ENCODE measurements around the gene ESPN.
A peak's percentile ranks its signal among the peaks of the same experiment; 100 is the strongest.
"Not testable (repeated sequence)": the region's sequence is repeated elsewhere in the genome, so short reads cannot be mapped to it uniquely, and the experiment has no call there.

ESPN gene

GRCh38 chr1:6424619-6425593 is at the start of gene ESPN:
Gene ESPN, plus strand, starts transcription at chr1:6424776. Its CDS starts 180 bp downstream, at chr1:6424956.
- DNase-seq = no peak

- no peak for DNase-seq
Observed at GRCh38 chr1:6378096-6378746, 46.4 kb upstream of the ESPN start.

- no peak for DNase-seq
Observed at GRCh38 chr1:6380037-6380436, 44.5 kb upstream of the ESPN start.

- no peak for DNase-seq
Observed at GRCh38 chr1:6384135-6384534, 40.4 kb upstream of the ESPN start.

GRCh38 chr1:6384962-6385361 is 39.6 kb upstream of the ESPN start:
- no peak for DNase-seq

GRCh38 chr1:6385488-6386191 is 38.9 kb upstream of the ESPN start:
- DNase-seq = no peak

GRCh38 chr1:6386371-6386949 is 38.1 kb upstream of the ESPN start:
- DNase-seq = no peak

GRCh38 chr1:6389971-6390370 is 34.6 kb upstream of the ESPN start:
- DNase-seq = no peak

GRCh38 chr1:6391951-6392808 is 32.4 kb upstream of the ESPN start:
- no peak for DNase-seq

- DNase-seq = no peak
Observed at GRCh38 chr1:6392809-6393399, 31.7 kb upstream of the ESPN start.

- peak; percentile 83 for DNase-seq
Observed at GRCh38 chr1:6393400-6394187, 31.0 kb upstream of the ESPN start, which contains the start of gene ACOT7. Gene ACOT7, minus strand, starts transcription at chr1:6393767. Its CDS starts 368 bp downstream, at chr1:6393399.

- DNase-seq = not testable (repeated sequence)
Observed at GRCh38 chr1:6395130-6395529, 29.4 kb upstream of the ESPN start.

- not testable (repeated sequence) for DNase-seq
Observed at GRCh38 chr1:6395781-6396244, 28.8 kb upstream of the ESPN start.

- DNase-seq = no peak
Observed at GRCh38 chr1:6396998-6397397, 27.6 kb upstream of the ESPN start.

- DNase-seq = no peak
Observed at GRCh38 chr1:6397844-6398441, 26.6 kb upstream of the ESPN start.

- no peak for DNase-seq
Observed at GRCh38 chr1:6399294-6399693, 25.3 kb upstream of the ESPN start.

GRCh38 chr1:6401673-6402072 is 22.9 kb upstream of the ESPN start:
- no peak for DNase-seq

GRCh38 chr1:6408023-6408422 is 16.6 kb upstream of the ESPN start:
- no peak for DNase-seq

GRCh38 chr1:6409053-6409452 is 15.5 kb upstream of the ESPN start:
- no peak for DNase-seq

GRCh38 chr1:6409733-6410132 is 14.8 kb upstream of the ESPN start:
- DNase-seq = no peak

All from activated CD4-positive, alpha-beta T cell treated with anti-CD3 and anti-CD28 coated beads for 1 hour (primary cell).